Midbrain (tissue), 1 donor: ENCODE results near the gene PRDM15.
A peak's percentile ranks its signal among the peaks of the same experiment; 100 is the strongest.

Experiments used
- DNase-seq: peaks from one replicate; lab custom pipeline; 2025; lab: John Stamatoyannopoulos, UW

The PRDM15 gene

DNA sequence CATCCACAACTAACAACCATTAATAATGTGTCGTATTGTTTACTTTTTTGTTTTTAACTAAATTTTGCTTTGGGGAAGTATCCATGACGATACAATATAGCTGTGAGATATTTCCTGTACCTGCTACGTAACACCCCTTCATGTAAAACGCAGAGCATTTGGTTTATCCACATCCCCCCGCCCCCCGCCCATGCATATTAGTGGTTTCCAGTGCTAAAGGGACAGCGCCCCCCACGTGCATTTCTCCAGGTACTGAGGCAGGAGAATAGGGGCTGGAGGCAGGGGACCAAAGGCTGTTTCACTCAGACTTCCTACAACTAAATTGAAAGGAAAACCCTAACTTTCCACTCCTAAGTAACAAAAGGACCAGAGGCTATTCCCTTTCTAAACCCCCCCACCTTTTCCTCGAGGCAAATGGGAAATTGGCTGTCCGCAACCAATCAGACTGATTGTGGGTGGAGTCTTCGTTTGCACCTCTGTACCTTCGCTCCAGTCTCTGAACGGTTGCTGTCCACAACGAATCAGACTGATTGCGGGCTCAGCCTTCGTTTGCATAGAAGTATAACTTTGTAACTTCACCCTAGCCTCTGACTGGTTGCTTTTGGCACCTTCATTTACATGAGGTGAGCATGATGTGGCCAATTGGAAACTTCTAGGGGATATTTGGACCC, 100.1 kb downstream of the PRDM15 start:
- DNase-seq: no peak

- DNase-seq: peak; percentile 73
Measured at GRCh38 chr21:41777951-41778815, 101.0 kb downstream of the PRDM15 start.

DNA sequence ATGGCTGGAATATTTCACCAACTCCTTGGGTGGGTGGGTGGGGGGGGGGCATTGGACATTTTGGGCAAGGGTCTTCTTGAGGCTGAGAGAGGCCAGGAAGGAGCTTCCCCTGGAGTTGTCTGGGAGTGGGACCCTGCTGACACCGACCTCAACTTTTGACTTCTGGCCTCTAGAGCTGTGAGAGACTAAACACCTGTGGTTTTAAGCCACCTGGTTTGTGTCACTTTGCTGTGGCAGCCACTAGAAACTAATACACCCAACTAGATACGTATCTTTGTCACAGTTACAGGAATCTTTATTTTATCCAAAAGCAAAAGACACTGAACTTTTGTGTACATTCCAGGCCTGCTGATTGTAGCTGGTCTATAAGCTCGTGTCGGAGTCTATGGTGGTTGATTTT, 102.4 kb downstream of the PRDM15 start:
- no peak for DNase-seq

GRCh38 chr21:41775149-41775472, 104.0 kb downstream of the PRDM15 start:
- DNase-seq: no peak

GRCh38 chr21:41774467-41775148, 104.5 kb downstream of the PRDM15 start:
- DNase-seq: no peak

GRCh38 chr21:41772351-41773080, 106.6 kb downstream of the PRDM15 start:
- DNase-seq: no peak

- no peak for DNase-seq
Measured at GRCh38 chr21:41771625-41771945, 107.6 kb downstream of the PRDM15 start.

DNA sequence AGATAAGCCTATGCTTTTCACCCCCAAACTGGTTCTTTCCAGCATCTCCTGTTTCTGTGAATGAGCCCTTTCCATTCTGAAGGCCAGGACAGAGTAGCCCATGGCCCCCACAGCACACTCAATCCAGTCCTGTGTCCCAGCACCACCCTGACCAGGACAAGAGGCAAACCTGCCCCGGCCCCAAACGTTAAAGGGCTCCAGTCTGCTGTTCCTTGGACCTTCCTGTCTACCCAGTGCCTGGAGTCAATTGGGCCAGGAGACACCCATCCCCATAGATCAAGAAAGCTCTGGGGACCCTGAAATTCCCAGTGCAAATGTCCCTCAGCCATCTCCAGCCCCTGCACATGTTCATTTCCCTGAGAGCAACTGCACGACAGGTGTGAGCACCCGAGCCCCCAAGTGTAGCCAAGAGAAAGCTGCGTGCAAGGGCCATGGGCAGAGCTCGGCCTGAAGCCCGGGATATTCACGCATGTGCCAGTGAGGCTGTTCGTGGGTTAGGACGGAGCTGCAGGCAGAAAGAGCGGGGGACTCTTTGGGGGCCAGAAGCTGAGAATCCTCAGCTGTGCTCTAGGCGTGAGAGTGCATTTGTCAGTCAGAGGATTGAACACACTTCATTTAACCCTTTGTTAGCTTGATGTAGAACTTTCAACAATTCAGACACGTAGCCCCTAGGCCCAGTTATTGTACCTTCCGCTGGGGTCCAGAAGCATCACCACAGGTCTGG, 108.1 kb downstream of the PRDM15 start:
- no peak for DNase-seq

DNA sequence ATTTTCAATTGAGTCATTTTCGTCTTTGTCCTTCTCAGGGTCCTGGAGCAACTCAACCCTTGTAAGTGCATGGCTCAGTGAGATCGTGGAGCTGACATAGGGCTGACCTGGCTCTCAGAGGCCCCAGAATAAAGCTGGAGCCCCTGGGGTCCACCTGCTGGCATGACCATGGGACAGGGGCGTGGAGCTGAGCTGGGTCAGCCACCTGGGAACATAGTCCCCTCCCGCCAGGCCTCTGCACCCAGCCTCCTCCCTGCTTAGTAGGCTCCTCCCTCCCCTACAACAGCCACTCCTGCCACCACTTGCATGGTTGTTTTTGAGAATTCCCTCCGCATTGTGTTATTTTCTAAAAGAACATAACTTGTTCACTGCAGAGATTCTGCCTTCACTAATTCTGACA, 109.2 kb downstream of the PRDM15 start:
- no peak for DNase-seq

GRCh38 chr21:41769521-41769920, 109.6 kb downstream of the PRDM15 start:
- DNase-seq: no peak

DNA sequence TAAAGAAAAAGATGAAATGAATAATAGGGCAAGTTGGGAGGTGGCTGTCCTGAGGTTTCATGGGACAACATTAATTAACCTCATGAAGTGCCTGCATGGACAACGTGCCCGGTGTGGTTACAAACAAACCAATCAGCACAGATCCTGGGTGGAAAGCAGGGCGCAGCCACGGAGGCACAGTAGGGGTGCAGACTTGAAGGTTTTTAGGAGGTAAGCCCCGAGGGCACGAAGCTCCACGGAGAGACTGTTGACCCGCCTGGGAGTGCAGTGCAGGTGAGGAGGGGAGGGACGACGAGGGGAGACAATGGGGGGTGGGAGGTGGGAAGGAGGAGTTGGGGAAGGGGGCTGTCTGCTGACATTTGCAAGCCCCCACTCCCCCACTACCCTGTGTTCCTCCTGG, 110.0 kb downstream of the PRDM15 start:
- no peak for DNase-seq

DNA sequence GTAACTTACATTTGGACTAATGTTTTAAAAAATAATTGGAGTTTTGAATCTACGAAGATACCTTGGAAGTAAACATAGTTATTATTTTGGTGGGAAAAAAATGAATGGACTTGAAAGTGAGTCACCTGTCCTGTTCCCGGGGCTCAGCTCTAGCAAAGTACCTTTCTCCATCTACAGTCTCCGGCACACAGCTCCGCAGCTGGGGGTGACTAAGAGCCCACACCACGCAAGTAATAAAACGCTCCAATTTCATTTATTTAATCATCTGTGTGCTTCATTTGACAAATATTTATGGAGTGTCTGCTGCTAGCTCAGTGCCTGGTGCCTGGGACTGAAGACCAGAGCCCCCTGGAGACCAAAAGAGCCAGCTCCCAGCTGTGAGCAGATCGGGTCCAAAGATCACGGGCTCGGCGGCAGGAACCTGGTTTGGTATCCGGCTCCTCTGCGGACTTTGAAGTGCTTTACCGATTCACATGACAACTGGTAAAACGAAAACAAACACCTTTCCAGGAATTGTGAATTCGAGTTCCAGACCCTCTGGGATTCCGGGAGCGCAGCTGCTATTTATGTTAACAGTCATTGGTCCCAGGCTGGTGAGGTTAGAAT, 110.6 kb downstream of the PRDM15 start:
- no peak for DNase-seq

DNA sequence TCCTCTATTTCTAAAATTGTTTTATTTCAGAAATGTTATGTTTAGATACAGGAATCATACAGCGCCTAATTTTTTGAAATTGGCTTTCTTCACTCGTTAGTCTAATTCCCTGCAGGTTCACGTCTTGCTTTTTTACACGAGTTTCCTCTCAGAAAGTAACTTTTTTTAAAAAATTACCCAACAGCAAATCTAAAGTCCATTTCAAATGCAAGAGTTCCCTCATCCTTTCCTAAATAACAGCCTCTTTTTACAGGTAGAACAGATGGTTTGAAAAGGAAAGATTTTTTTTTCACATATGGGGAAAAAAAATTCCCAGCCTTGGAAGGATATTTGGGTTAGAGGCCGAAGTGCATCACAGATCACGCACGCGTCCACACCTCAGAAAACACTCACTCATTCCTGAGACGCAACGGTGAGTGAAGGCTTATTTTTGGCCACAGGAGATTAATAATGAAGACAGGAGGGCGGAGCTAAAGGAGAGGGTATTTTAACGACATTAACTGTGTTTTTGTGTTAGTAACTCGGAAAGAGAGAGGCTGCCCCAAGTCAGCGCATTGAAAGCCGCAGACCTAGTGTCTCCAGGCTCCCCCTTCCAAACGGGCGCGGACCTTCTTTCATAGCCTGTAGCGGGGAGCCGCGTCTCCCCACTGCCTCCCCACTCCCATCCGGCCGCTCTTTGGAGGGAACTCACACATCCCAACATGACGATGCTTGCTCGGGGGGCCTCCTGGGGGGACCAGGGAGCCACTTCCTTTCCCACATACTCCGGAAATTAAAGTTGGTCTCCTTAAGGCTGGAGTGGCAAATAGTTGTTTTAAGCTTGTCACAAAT, 111.3 kb downstream of the PRDM15 start:
- no peak for DNase-seq

- DNase-seq: no peak
Measured at GRCh38 chr21:41766883-41767605, 112.1 kb downstream of the PRDM15 start, which contains the start of gene RIPK4. TSS of gene RIPK4 (minus strand) at chr21:41767052. CDS start at chr21:41767041, 11 bp downstream.

- DNase-seq: no peak
Measured at GRCh38 chr21:41765973-41766882, 112.9 kb downstream of the PRDM15 start.

DNA sequence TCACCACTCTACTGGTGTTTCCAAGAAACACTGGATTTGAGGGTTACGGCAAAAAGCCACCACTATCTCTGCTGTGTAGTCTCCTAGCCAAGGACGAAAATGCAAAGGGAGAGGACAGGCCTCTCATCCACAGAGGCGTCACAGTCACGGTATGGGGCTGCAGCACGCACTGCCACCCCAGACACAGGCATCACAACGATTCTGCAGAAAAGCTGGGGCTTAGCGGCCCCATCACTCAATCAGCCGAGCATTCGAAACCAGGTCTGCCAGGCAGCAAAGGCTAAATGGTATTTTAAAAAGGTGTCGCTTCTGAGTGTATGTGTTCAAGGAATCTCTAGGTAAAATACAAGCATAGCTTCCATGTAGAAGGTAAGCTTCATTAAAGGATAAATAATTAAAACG, 113.7 kb downstream of the PRDM15 start:
- DNase-seq: no peak

DNA sequence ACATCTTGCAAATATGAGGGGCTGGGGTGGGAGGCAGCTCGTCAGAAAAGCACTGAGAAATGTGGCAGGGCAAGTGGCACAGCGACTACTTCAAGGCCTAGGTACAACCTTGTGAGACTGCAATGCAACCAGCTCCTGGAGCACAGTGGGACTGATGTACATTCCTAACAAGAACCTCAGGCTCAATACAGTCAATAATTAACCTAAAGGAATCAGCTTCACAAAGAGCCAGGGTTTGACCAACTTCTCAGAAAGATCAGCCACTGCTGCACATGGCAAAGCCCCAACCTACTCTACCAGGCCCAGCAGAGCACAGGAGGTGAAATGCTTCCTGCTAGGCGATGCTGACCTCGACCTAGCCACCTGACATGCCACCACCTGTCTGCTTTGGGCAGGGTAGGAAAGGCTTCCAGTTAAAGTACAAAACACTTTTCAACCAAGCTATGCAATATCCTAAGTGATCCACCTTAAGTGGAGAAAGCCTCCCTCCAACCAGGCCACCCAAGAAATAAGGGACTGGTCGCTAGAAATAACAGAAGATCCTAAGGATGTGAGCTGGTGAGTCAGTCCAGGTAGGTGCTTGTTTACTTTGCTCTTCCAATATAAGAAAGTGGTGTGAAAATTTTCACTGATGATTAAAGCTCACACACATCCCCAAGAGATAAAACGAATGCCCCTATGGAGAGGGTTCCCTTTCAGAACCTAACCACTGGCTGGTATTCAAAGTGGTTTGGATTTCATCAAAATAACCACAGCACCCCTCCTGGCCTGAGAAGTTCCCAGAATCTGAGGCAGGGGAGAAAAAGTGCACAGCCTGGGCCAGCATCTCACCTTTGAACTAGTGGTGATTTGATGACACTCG, 114.4 kb downstream of the PRDM15 start:
- DNase-seq: no peak

DNA sequence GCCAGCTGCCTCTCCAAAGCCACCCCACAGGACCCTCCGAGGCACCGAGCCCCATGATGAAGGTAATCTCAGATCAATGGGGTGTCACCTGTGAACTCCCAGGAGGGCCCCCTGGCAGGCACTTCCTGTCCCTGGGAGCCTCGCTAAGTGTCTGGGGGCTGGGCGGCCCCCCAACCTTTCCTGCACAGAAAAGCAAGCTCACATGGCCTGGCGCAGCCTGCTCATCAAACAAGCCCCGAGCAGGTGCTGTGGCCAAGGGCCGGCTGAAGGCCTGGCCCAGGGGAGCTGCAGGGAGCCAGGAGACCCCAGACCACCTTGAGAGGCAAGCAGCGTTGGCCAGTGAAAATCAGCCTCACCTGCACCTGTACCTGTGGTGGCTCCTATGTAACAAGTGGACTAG, 115.1 kb downstream of the PRDM15 start:
- DNase-seq: no peak
